Loucy (cell line): ENCODE results near the gene STXBP4.

Experiments
- CTCF ChIP-seq: fragments of 200-600 bp; sonication (generic); conservative IDR thresholded peaks from 2 replicates; pipeline ENCODE4 v1.5.1; 2014; ENCODE audit warnings: mild to moderate bottlenecking, antibody characterized with exemption, low read length
- EZH2phosphoT487 ChIP-seq: fragments of 200-600 bp; IDR thresholded peaks from 2 replicates; pipeline ENCODE4 v1.6.1; 2018; ENCODE audit warnings: antibody characterized with exemption, mild to moderate bottlenecking, moderate library complexity, borderline replicate concordance

DNA sequence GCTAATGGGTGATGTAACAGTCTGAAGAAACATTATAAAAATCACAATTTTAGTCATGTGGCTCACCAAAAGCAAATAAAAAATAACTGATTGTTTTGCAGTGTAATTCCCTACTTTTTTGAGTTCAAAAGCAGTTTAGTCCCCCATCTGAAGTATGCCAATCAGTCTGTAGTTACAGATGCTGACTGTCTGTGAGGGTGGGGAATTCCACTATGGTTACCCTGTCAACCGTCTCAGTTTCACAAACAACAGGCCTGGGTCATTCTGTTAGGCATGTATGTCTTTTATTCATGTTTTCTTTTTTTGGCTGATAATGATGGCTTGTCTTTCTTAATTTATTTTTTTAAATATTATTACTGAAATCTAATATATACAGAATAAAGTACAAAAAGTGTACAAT is 69.3 kb downstream of the STXBP4 start:
- TF ChIP-seq CTCF (no peak), EZH2phosphoT487 (no peak)
